Right atrium auricular region (tissue), 2 donors: ENCODE results near the gene POLR2B. TPM values are rescaled to one million over a fixed set of nuclear protein-coding genes. Genes with fewer than 3 reads are reported as not detected.

Experiments used
- DNase-seq: peaks from one replicate; pipeline ENCODE4 v3.0.0-alpha.2; 2019; ENCODE audit warnings: low spot score
- H3K27ac ChIP-seq, 2 donors: fragments of 200-600 bp; sonication (generic); 1 replicate in 1 of 2; 2 replicates in 1 of 2; pipeline ENCODE4 v1.5.1; 2016 to 2019
- H3K27me3 ChIP-seq, 2 donors: fragments of 200-600 bp; sonication (generic); one replicate each; pipeline versions ENCODE4 v1.5.1 to v1.6.0; 2017 to 2019
- H3K36me3 ChIP-seq: fragments of 200-600 bp; sonication (generic); one replicate; pipeline ENCODE4 v1.5.1; 2016
- H3K4me1 ChIP-seq, 2 donors: fragments of 200-600 bp; sonication (generic); one replicate each; pipeline versions ENCODE4 v1.5.1 to v1.6.0; 2017 to 2019
- H3K4me3 ChIP-seq, 2 donors: fragments of 200-600 bp; sonication (generic); 1 replicate in 1 of 2; 2 replicates in 1 of 2; pipeline ENCODE4 v1.5.1; 2017 to 2019; ENCODE audit warnings: mild to moderate bottlenecking in 1 of 2, moderate library complexity in 1 of 2
- H3K9me3 ChIP-seq, 2 donors: fragments of 200-600 bp; sonication (generic); one replicate each; pipeline ENCODE4 v1.5.1; 2019
- total RNA-seq, 2 donors: library from RNA; depleted of rRNA; stranded (reverse); fragments of >200 nt; gene quantifications; one replicate each; pipeline ENCODE4 v1.1.0, GENCODE V29; 2016
- TF ChIP-seq, protein P1 (sequence below), 2 donors: fragments of 200-600 bp; sonication (generic); IDR thresholded peaks; one replicate each; pipeline ENCODE4 v1.5.1; 2019; ENCODE audit warnings: antibody characterized with exemption in 2 of 2

POLR2B gene
- total RNA-seq, 2 donors from 2014 or later, result 55.3 to 56.2 TPM

DNA sequence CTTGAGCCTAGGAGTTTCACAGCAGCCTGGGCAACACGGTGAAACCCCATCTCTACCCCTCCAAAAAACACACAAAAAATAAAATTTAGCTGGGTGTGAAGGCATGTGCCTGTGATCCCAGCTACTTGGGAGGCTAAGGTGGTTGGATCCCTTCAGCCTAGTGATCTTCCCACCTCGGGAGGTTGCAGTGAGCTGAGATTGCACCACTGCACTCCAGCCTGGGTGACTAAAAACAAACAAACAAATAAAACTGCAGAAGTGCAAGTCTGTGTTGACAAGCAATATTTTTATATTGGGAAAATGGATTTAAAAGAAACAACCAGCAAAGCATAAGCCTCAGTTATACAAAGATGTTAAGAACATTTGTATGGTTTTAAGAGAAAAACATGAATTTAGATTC is 85.4 kb downstream of the POLR2B start:
- H3K27me3 ChIP-seq, result no peaks in the 10 kb centered on the region
- H3K27ac ChIP-seq, result peak overlapping the region; percentile 49 to 86
- peaks cover 0 to 72% of the 10 kb centered on the region in 2 donors for H3K4me1 ChIP-seq
- H3K9me3 ChIP-seq, result no peaks in the 10 kb centered on the region
- H3K36me3 ChIP-seq, result no peaks in the 10 kb centered on the region
- TF ChIP-seq, protein P1, sequence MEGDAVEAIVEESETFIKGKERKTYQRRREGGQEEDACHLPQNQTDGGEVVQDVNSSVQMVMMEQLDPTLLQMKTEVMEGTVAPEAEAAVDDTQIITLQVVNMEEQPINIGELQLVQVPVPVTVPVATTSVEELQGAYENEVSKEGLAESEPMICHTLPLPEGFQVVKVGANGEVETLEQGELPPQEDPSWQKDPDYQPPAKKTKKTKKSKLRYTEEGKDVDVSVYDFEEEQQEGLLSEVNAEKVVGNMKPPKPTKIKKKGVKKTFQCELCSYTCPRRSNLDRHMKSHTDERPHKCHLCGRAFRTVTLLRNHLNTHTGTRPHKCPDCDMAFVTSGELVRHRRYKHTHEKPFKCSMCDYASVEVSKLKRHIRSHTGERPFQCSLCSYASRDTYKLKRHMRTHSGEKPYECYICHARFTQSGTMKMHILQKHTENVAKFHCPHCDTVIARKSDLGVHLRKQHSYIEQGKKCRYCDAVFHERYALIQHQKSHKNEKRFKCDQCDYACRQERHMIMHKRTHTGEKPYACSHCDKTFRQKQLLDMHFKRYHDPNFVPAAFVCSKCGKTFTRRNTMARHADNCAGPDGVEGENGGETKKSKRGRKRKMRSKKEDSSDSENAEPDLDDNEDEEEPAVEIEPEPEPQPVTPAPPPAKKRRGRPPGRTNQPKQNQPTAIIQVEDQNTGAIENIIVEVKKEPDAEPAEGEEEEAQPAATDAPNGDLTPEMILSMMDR (IDR thresholded peaks at IDR 0.05), result no peak
- DNase-seq, result no peak
- H3K4me3 ChIP-seq, result no peak overlapping the region

DNA sequence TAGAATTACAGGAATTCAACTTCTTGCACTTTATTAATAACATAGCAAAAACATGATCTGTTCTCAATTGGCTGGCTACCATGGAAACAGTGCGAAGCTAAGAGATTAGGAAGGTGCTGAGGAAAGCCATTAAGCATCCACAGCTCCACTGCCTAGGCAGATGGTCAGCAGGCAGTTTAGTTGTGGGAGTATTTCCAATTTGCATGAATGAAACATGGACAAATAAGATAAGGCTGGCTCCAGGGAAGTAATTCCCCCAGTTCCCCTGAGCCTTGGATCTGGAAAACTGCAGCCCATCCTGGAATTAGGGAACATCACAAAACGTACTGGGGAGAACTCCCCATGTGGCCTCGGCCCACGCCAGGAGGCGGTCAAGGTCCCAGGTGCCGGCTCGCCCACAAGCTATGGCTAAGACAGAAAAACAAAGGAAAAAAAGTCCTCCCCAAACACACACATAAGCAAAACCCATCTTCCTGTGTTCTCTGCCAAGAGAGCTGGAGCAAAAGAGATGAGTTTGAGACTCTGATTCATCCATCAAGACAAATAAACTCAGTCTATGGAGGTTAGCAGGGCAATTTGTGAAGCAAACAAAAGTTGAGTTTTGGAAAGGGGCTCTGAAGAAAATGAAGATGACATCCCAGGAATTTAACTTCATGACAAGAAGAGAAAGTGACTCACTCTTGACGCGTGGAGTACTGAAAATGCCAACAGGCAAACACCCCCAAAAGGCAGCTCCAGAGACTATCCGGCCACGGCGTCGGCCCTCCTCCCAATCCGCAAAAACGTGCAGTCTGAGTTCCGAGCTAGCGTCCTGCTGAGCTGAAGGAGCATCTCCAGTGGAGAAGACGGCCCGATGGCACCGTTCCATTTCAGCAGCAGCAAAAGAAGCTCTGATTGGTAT is 86.4 kb downstream of the POLR2B start:
- Histone ChIP-seq H3K9me3 (no peaks in the 10 kb centered on the region), H3K36me3 (no peaks in the 10 kb centered on the region), H3K4me3 (peak overlapping the region in 1 of 2 donors; percentile 7), H3K4me1 (peaks cover 0 to 77% of the 10 kb centered on the region in 2 donors), H3K27me3 (no peaks in the 10 kb centered on the region), H3K27ac (peak overlapping the region; percentile 49 to 86)
- DNase-seq, result peak; percentile 87
- TF ChIP-seq, protein P1 (IDR thresholded peaks at IDR 0.05), result no peak

DNA sequence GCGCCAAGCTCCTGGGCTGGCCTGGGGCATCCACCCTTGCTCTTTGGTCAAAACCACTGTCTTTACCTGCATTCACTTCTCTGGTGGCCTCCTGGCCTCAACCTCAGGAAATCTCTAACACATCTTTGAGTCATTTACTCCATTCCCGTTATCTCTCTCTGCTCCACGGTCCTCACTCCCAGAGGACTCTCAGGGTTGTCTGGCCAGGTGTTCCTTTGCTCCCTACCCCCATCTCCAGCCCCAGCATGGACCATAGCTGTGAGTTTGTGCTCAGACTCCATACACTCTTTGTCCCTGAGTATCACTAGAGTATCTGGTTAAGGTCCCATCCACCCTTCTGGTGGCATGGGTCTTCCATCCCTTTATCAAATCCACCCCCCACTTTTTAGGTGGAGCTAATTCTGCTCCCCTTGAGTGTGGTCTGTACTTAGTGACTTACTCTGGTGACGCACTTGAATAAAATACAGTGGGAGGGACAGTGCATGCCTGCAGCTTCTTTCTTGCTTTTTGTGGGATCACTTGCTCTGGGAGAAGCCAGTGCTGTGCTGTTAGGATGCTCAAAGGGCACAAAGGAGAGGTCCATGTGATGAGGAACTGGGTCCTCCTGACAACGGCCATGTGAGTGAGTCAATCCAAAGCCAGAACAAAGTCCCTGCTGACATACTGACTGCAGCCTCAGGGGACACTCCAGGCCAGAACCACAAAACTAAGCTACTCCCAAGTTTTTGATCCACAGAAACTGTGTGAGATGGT is 87.2 kb downstream of the POLR2B start:
- TF ChIP-seq, protein P1 (IDR thresholded peaks at IDR 0.05), result no peak
- Histone ChIP-seq H3K27me3 (no peaks in the 10 kb centered on the region), H3K9me3 (no peaks in the 10 kb centered on the region), H3K4me1 (peaks cover 0 to 72% of the 10 kb centered on the region in 2 donors), H3K36me3 (no peaks in the 10 kb centered on the region), H3K27ac (peak overlapping the region; percentile 49 to 86), H3K4me3 (peak overlapping the region in 1 of 2 donors; percentile 7)
- no peak for DNase-seq

DNA sequence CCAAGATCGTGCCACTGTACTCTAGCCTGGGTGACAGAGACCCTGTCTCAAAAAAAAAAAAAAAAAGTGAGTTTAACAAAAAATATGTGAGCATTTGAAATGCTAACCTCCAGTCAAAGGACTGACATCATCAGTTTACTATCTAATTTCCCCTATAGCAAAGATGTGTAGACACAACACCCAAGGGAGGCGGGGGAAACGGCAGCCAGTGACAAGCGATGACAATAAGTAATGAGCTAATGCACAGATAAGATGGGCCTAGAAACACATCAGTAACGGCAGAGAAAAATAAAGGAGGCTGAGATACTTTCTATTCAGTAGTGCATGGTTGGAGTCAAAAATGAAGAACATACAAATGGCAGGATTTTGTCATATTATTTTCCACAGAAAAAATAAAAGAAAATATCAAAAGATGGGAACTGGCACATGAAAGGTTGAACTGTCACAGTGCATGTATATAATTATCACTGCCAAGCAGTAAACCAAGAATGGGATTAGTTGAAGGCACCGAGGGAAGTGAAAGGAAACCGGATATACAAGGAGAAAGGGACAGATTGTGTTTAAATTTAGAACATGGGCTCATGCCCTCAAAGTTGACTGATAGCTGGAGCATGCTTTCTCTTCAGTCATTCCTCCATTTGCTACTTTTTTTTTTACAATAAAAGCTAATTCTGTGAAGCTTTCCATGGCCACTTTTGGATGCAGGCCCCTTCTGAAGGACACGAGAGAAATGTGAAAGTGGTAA is 89.7 kb downstream of the POLR2B start:
- no peak overlapping the region for H3K4me3 ChIP-seq
- peak overlapping the region; percentile 47 to 59 for H3K27ac ChIP-seq
- no peaks in the 10 kb centered on the region for H3K9me3 ChIP-seq
- H3K36me3 ChIP-seq, result no peaks in the 10 kb centered on the region
- no peak for DNase-seq
- peaks cover 0 to 60% of the 10 kb centered on the region in 2 donors for H3K4me1 ChIP-seq
- TF ChIP-seq, protein P1 (IDR thresholded peaks at IDR 0.05), result no peak
- no peaks in the 10 kb centered on the region for H3K27me3 ChIP-seq

DNA sequence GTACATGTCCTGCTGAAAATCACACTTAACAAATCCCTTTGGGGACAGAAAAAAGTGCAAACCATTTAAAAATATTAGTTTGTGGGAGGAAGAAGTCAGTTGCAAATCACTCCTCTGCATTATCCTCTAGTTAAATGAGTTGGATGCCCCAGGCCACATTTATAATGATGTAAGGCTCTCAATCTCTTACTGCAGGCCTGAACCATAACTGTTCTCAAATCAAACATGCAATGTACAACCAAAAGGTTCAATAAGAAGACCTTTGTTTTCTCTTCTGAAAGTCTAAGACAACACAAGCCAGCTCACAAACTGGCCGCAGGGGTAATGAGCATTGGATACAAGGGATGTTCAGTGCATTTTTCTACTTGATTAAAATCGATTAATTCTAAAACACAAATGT is 91.8 kb downstream of the POLR2B start:
- no peak overlapping the region for H3K27ac ChIP-seq
- H3K4me1 ChIP-seq, result peaks cover 0 to 45% of the 10 kb centered on the region in 2 donors
- H3K4me3 ChIP-seq, result no peak overlapping the region
- H3K27me3 ChIP-seq, result no peaks in the 10 kb centered on the region
- H3K9me3 ChIP-seq, result no peaks in the 10 kb centered on the region
- TF ChIP-seq, protein P1 (IDR thresholded peaks at IDR 0.05), result no peak
- no peaks in the 10 kb centered on the region for H3K36me3 ChIP-seq
- DNase-seq, result no peak
